A549 (cell line): ENCODE measurements around the gene THOC1. TPM values are rescaled to one million over a fixed set of nuclear protein-coding genes. Genes with fewer than 3 reads are reported as not detected.
"Not testable (repeated sequence)": the region's sequence is repeated elsewhere in the genome, so short reads cannot be mapped to it uniquely, and the experiment has no call there.

Experiments used
- ATAC-seq, 2 experiments: fragments of 200-7000 bp in 1 of 2; fragments of >200 bp in 1 of 2; cut with Nextera tagmentation in 1 of 2; cut with Tn5 transposase in 1 of 2; 3 replicates each; pipeline versions ENCODE4 v1.8.0 to v1.9.1; 2018 to 2020; ENCODE audit warnings: mild to moderate bottlenecking in 1 of 2, moderate library complexity in 1 of 2
- CTCF ChIA-PET: fragments of 300-600 bp; sonication (Branson Sonifier 250); formaldehyde crosslinking; extraction: SDS; loops from one replicate; lab custom pipeline; 2021; ENCODE audit warnings: antibody characterized with exemption, inconsistent platforms; lab: Yijun Ruan, JAX
- POLR2A ChIA-PET: fragments of 350-600 bp; formaldehyde crosslinking; extraction: SDS; loops from one replicate; lab custom pipeline; 2021; ENCODE audit warnings: antibody characterized with exemption, inconsistent platforms; lab: Yijun Ruan, JAX
- DNase-seq, 2 experiments: peaks; one replicate each; pipeline versions ENCODE4 v3.0.0 to v3.0.0-alpha.2; 2011 to 2016; ENCODE audit warnings: low read depth in 1 of 2, low spot score in 1 of 2
- FAIRE-seq: peaks from 2 replicates; lab custom pipeline; 2011; peaks lifted over from hg19 to GRCh38; lab: Jason Lieb, UNC
- H3K27ac ChIP-seq, 2 experiments: fragments of >200 bp; sonication (Bioruptor Twin); formaldehyde crosslinking; 3 replicates each; pipeline ENCODE4 v1.5.1; 2016 to 2017
- H3K4me1 ChIP-seq: fragments of >200 bp; sonication (Bioruptor Twin); formaldehyde crosslinking; 3 replicates; pipeline ENCODE4 v1.6.1; 2016
- H3K4me2 ChIP-seq: fragments of >200 bp; sonication (Bioruptor Twin); formaldehyde crosslinking; 3 replicates; pipeline ENCODE4 v1.6.1; 2016
- H3K4me3 ChIP-seq: fragments of >200 bp; sonication (Bioruptor Twin); formaldehyde crosslinking; 3 replicates; pipeline ENCODE4 v1.5.1; 2016
- H3K9me3 ChIP-seq: fragments of >200 bp; sonication (Bioruptor Twin); formaldehyde crosslinking; 3 replicates; pipeline ENCODE4 v1.6.1; 2016
- CHD2 ChIP-seq: fragments of 150-350 bp; IDR thresholded peaks from 2 replicates; pipeline ENCODE4 v1.6.1; 2014; ENCODE audit warnings: low read length; ENCODE audit not compliant: partially characterized antibody
- CTCF ChIP-seq: fragments of >200 bp; sonication (Bioruptor Twin); formaldehyde crosslinking; IDR thresholded peaks from 3 replicates; pipeline ENCODE4 v1.5.1; 2016
- EHMT2 ChIP-seq: fragments of 200-600 bp; sonication (generic); IDR thresholded peaks from 2 replicates; pipeline ENCODE4 v1.6.1; 2016; ENCODE audit warnings: antibody characterized with exemption, low read depth, mild to moderate bottlenecking, moderate library complexity
- HEYL ChIP-seq: fragments of 250-450 bp; sonication (Bioruptor Pico); IDR thresholded peaks from 2 replicates; pipeline ENCODE4 v1.8.0; 2021; ENCODE audit warnings: mild to moderate bottlenecking, moderate library complexity
- HMGXB4 ChIP-seq: fragments of 250-450 bp; sonication (Bioruptor Pico); IDR thresholded peaks from 2 replicates; pipeline ENCODE4 v1.5.0; 2021; ENCODE audit warnings: mild to moderate bottlenecking, moderate library complexity, borderline replicate concordance
- HOXB13 ChIP-seq: fragments of 250-450 bp; sonication (Bioruptor Pico); IDR thresholded peaks from 2 replicates; pipeline ENCODE4 v1.5.0; 2020; ENCODE audit warnings: low read depth, mild to moderate bottlenecking, moderate library complexity
- KDM1A ChIP-seq: fragments of 200-600 bp; sonication (generic); IDR thresholded peaks from 2 replicates; pipeline ENCODE4 v1.6.1; 2016; ENCODE audit warnings: low read depth, mild to moderate bottlenecking
- MAFK ChIP-seq: fragments of 450-650 bp; IDR thresholded peaks from 2 replicates; pipeline ENCODE4 v1.6.1; 2014; ENCODE audit not compliant: partially characterized antibody
- RAD21 ChIP-seq, 2 experiments: fragments of >200 bp in 1 of 2; sonication (Bioruptor Twin) in 1 of 2; formaldehyde crosslinking in 1 of 2; IDR thresholded peaks in 1 of 2; conservative IDR thresholded peaks in 1 of 2; 2 replicates in 1 of 2; 3 replicates in 1 of 2; pipeline ENCODE4 v1.6.1; 2012 to 2018; ENCODE audit warnings: inconsistent platforms in 1 of 2
- SMC3 ChIP-seq: fragments of >200 bp; sonication (Bioruptor Twin); formaldehyde crosslinking; IDR thresholded peaks from 3 replicates; pipeline ENCODE4 v1.6.1; 2018; ENCODE audit warnings: inconsistent platforms
- ZC3H11A ChIP-seq: fragments of 450-650 bp; IDR thresholded peaks from 2 replicates; pipeline ENCODE4 v1.6.1; 2014; ENCODE audit warnings: antibody characterized with exemption, mild to moderate bottlenecking
- ZFP36 ChIP-seq: fragments of 450-650 bp; IDR thresholded peaks from 2 replicates; pipeline ENCODE4 v1.6.1; 2014; ENCODE audit warnings: borderline replicate concordance; ENCODE audit not compliant: partially characterized antibody
- WGBS: methylation state at CpG from one replicate; pipeline ENCODE4 v1.1.6; 2017; ENCODE audit errors: missing lambda C conversion rate; 5-methylcytosine and 5-hydroxymethylcytosine counted together
- polyA plus RNA-seq, 4 experiments: library from polyadenylated mRNA; depleted of rRNA in 3 of 4; stranded (reverse); fragments of >200 nt; fragmentation: RNase III in 1 of 4; extraction: RNeasy Plus Mini Kit Qiagen cat#74134 plus additional on column Dnase treatment in 1 of 4; gene quantifications; 2 replicates in 3 of 4; 3 replicates in 1 of 4; pipeline ENCODE4 v1.2.3, GENCODE V29; 2011 to 2017

The THOC1 gene
- polyA plus RNA-seq, 2 of the 4 experiments (the other 2 are of a cell fraction), result 31.2 to 62.6 TPM

GRCh38 chr18:293536-293935 lies 25.7 kb upstream of the THOC1 start:
- TF ChIP-seq RAD21 (conservative IDR thresholded peaks at IDR 0.05 in 1 of 2, IDR thresholded peaks at IDR 0.05 in 1 of 2) (0 out of 5 replicates have a peak, but pooled peaks of 1 of the 2 experiments have one; percentile 3), KDM1A (no peak)
- H3K9me3 ChIP-seq, result no peaks in the 10 kb centered on the region
- H3K4me3 ChIP-seq, result no peak overlapping the region
- FAIRE-seq (no peak), DNase-seq (no peak), ATAC-seq (no peak)
- WGBS, result 59% methylated on average over 4 of the region's 4 CpGs
- POLR2A ChIA-PET, result no interaction called here
- no peak overlapping the region for H3K4me2 ChIP-seq
- H3K27ac ChIP-seq, result no peak overlapping the region
- H3K4me1 ChIP-seq, result no peaks in the 10 kb centered on the region
- CTCF ChIA-PET, result interaction anchor here (1.2 kb wide), 1 partner anchor 323 kb away, joined by 4 read pairs; no protein-coding TSS in a partner anchor

GRCh38 chr18:292271-292670 lies 24.4 kb upstream of the THOC1 start:
- POLR2A ChIA-PET, result no interaction called here
- DNase-seq, result no peak
- H3K4me3 ChIP-seq, result no peak overlapping the region
- FAIRE-seq, result no peak
- 30% methylated on average over 3 of the region's 3 CpGs for WGBS
- TF ChIP-seq MAFK (peak; percentile 44), SMC3 (no peak)
- TF ChIP-seq, all 56 proteins: peak for 1
- no peak for ATAC-seq
- Histone ChIP-seq H3K4me1 (no peaks in the 10 kb centered on the region), H3K27ac (no peak overlapping the region), H3K9me3 (no peaks in the 10 kb centered on the region), H3K4me2 (no peak overlapping the region)
- CTCF ChIA-PET, result interaction anchor here (1.2 kb wide), 1 partner anchor 324 kb away, joined by 3 read pairs; no protein-coding TSS in a partner anchor

GRCh38 chr18:289970-290369 lies 22.1 kb upstream of the THOC1 start:
- H3K9me3 ChIP-seq, DNase-seq, FAIRE-seq, ATAC-seq, H3K4me1 ChIP-seq, H3K4me2 ChIP-seq, H3K4me3 ChIP-seq, POLR2A ChIA-PET, H3K27ac ChIP-seq: not testable (repeated sequence)
- CTCF ChIA-PET, result interaction anchor here (1.7 kb wide), 1 partner anchor 326 kb away, joined by 5 read pairs; no protein-coding TSS in a partner anchor
- 42% methylated on average over 3 of the region's 4 CpGs for WGBS

- H3K9me3 ChIP-seq, result no peaks in the 10 kb centered on the region
- no peak for TF ChIP-seq CTCF
- no peak for TF ChIP-seq EHMT2
- TF ChIP-seq CHD2, result no peak
- no peak for TF ChIP-seq ZC3H11A
- no peak for TF ChIP-seq HOXB13 (CRISPR knock-in tag)
- no peak for TF ChIP-seq HEYL
- TF ChIP-seq ZFP36, result no peak
- TF ChIP-seq HMGXB4 (CRISPR knock-in tag), result no peak
- FAIRE-seq, result no peak
- no peak overlapping the region for H3K4me3 ChIP-seq
- no peaks in the 10 kb centered on the region for H3K4me1 ChIP-seq
- no peak for ATAC-seq
- H3K4me2 ChIP-seq, result no peak overlapping the region
- POLR2A ChIA-PET, result no interaction called here
- DNase-seq, result no peak
- CTCF ChIA-PET, result no interaction called here
- 9% methylated on average over 1 of the region's 1 CpG for WGBS
- no peak overlapping the region for H3K27ac ChIP-seq
These were observed 21.2 kb upstream of the THOC1 start for GRCh38 chr18:289026-289425.
